Measurements from ENCODE around the gene IMPACT. TPM values are rescaled to one million over a fixed set of nuclear protein-coding genes. Genes with fewer than 3 reads are reported as not detected.

IMPACT gene
- total and polyA plus RNA-seq, 2 of the 8 experiments (the other 6 are each of a cell fraction or from before 2014, with no cell fraction given) = 31.1 to 44.6 TPM

- TF ChIP-seq CHD7 (IDR thresholded peaks at IDR 0.05; ENCODE audit: insufficient replicate concordance, low read length) (no peak), TAF1 (IDR thresholded peaks at IDR 0.05; ENCODE audit: low read depth, low read length) (no peak), RBBP5 (IDR thresholded peaks at IDR 0.05; ENCODE audit: borderline replicate concordance, low read depth, low read length) (no peak), JUND (IDR thresholded peaks at IDR 0.05; ENCODE audit: low read length) (no peak), BCL11A (IDR thresholded peaks at IDR 0.05; ENCODE audit: low read depth in 2 of 2, low read length in 2 of 2) (no peak), POLR2AphosphoS5 (IDR thresholded peaks at IDR 0.05; ENCODE audit: low read depth, low read length) (no peak), BACH1 (IDR thresholded peaks at IDR 0.05; ENCODE audit: low read length) (no peak), SRF (IDR thresholded peaks at IDR 0.05; ENCODE audit: low read depth, low read length) (no peak), CHD1 (IDR thresholded peaks at IDR 0.05; ENCODE audit: low read depth, low read length) (no peak), EZH2 (IDR thresholded peaks at IDR 0.05; ENCODE audit: low read depth, low read length, severe bottlenecking) (no peak), BRCA1 (IDR thresholded peaks at IDR 0.05; ENCODE audit: low read depth, low read length) (no peak), TCF12 (IDR thresholded peaks at IDR 0.05; ENCODE audit: low read depth, low read length) (no peak), TBP (IDR thresholded peaks at IDR 0.05; ENCODE audit: low read depth, low read length) (no peak)
Measured at GRCh38 chr18:24459772-24460171, 33.3 kb downstream of the IMPACT start (continued).

All from H1 (cell line).